MM.1S (cell line): ENCODE data around the gene CCER1.
A peak's percentile ranks its signal among the peaks of the same experiment; 100 is the strongest.

Source experiments
- DNase-seq: peaks from one replicate; pipeline ENCODE4 v3.0.0-alpha.2; 2015
- H2AFZ ChIP-seq: fragments of 300-600 bp; sonication (generic); 2 replicates; pipeline ENCODE4 v1.6.0; 2016; ENCODE audit warnings: antibody characterized with exemption, low read length
- H3F3A ChIP-seq: fragments of 300-600 bp; sonication (generic); 2 replicates; pipeline ENCODE4 v1.6.1; 2016; ENCODE audit warnings: mild to moderate bottlenecking, antibody characterized with exemption, low read length, moderate library complexity, mixed read lengths; ENCODE audit not compliant: insufficient read depth
- H3K27ac ChIP-seq: fragments of 300-600 bp; sonication (generic); 2 replicates; pipeline ENCODE4 v1.5.1; 2016; ENCODE audit warnings: mild to moderate bottlenecking, low read length
- H3K27me3 ChIP-seq: fragments of 300-600 bp; sonication (generic); replicated peaks from 2 replicates; pipeline ENCODE4 v1.6.0; 2016; ENCODE audit warnings: low read length; ENCODE audit not compliant: insufficient read depth
- H3K36me3 ChIP-seq: fragments of 300-600 bp; sonication (generic); replicated peaks from 2 replicates; pipeline ENCODE4 v1.6.1; 2016; ENCODE audit warnings: mild to moderate bottlenecking, low read length, mixed read lengths; ENCODE audit not compliant: insufficient read depth
- H3K4me1 ChIP-seq: fragments of 300-600 bp; sonication (generic); 2 replicates; pipeline ENCODE4 v1.6.1; 2016; ENCODE audit warnings: low read length, mixed read lengths
- H3K4me2 ChIP-seq: fragments of 300-600 bp; sonication (generic); 2 replicates; pipeline ENCODE4 v1.6.0; 2016; ENCODE audit warnings: low read depth, low read length
- H3K4me3 ChIP-seq: fragments of 300-600 bp; sonication (generic); 2 replicates; pipeline ENCODE4 v1.5.1; 2016; ENCODE audit warnings: low read length, mixed read lengths
- H3K79me2 ChIP-seq: fragments of 300-600 bp; sonication (generic); 2 replicates; pipeline ENCODE4 v1.6.1; 2016; ENCODE audit warnings: mixed run types, low read length, mixed read lengths
- H3K9ac ChIP-seq: fragments of 300-600 bp; sonication (generic); 2 replicates; pipeline ENCODE4 v1.6.1; 2016; ENCODE audit warnings: low read length, mixed read lengths
- H3K9me2 ChIP-seq: fragments of 300-600 bp; sonication (generic); replicated peaks from 2 replicates; pipeline ENCODE4 v1.6.1; 2016; ENCODE audit warnings: mild to moderate bottlenecking, low read length, mixed read lengths; ENCODE audit not compliant: insufficient read depth
- H3K9me3 ChIP-seq: fragments of 300-600 bp; sonication (generic); replicated peaks from 2 replicates; pipeline ENCODE4 v1.6.1; 2016; ENCODE audit warnings: mild to moderate bottlenecking, low read length, mixed read lengths; ENCODE audit not compliant: insufficient read depth
- H4K20me1 ChIP-seq: fragments of 300-600 bp; sonication (generic); 2 replicates; pipeline ENCODE4 v1.6.1; 2016; ENCODE audit warnings: mild to moderate bottlenecking, low read length, moderate library complexity, mixed read lengths; ENCODE audit not compliant: insufficient read depth
- CTCF ChIP-seq: fragments of 300-600 bp; sonication (generic); IDR thresholded peaks from 2 replicates; pipeline ENCODE4 v1.5.1; 2016; ENCODE audit warnings: antibody characterized with exemption, low read length, mixed read lengths
- EZH2 ChIP-seq: fragments of 300-600 bp; sonication (generic); optimal IDR thresholded peaks from 2 replicates; pipeline ENCODE3; 2017; ENCODE audit warnings: low read depth, mild to moderate bottlenecking, antibody characterized with exemption, low read length, mixed read lengths
- EZH2phosphoT487 ChIP-seq: fragments of 300-600 bp; sonication (generic); IDR thresholded peaks from 2 replicates; pipeline ENCODE4 v1.6.1; 2018; ENCODE audit warnings: antibody characterized with exemption, low read length

CCER1 gene

GRCh38 chr12:90915353-90915752 lies 39.6 kb downstream of the CCER1 start:
- no peaks in the 10 kb centered on the region for H3K9me3 ChIP-seq
- no peaks in the 10 kb centered on the region for H3K79me2 ChIP-seq
- no peak overlapping the region for H3K4me3 ChIP-seq
- H3K4me2 ChIP-seq = no peak overlapping the region
- no peaks in the 10 kb centered on the region for H3K9me2 ChIP-seq
- H2AFZ ChIP-seq = no peak overlapping the region
- H4K20me1 ChIP-seq = no peaks in the 10 kb centered on the region
- no peaks in the 10 kb centered on the region for H3F3A ChIP-seq
- no peaks in the 10 kb centered on the region for H3K27me3 ChIP-seq
- no peak overlapping the region for H3K27ac ChIP-seq
- H3K4me1 ChIP-seq = no peaks in the 10 kb centered on the region
- no peak for TF ChIP-seq CTCF
- TF ChIP-seq EZH2 = no peak
- no peak for TF ChIP-seq EZH2phosphoT487
- no peak for DNase-seq
- H3K36me3 ChIP-seq = no peaks in the 10 kb centered on the region
- no peak overlapping the region for H3K9ac ChIP-seq

- no peaks in the 10 kb centered on the region for H3K36me3 ChIP-seq
- no peak overlapping the region for H3K4me2 ChIP-seq
- no peak for TF ChIP-seq CTCF
- no peak for TF ChIP-seq EZH2
- no peak for TF ChIP-seq EZH2phosphoT487
- no peaks in the 10 kb centered on the region for H3K9me3 ChIP-seq
- H3K9ac ChIP-seq = no peak overlapping the region
- no peak for DNase-seq
- no peaks in the 10 kb centered on the region for H3F3A ChIP-seq
- H3K27me3 ChIP-seq = no peaks in the 10 kb centered on the region
- H3K4me1 ChIP-seq = no peaks in the 10 kb centered on the region
- H3K9me2 ChIP-seq = no peaks in the 10 kb centered on the region
- H4K20me1 ChIP-seq = no peaks in the 10 kb centered on the region
- no peaks in the 10 kb centered on the region for H3K79me2 ChIP-seq
- H3K4me3 ChIP-seq = no peak overlapping the region
- no peak overlapping the region for H2AFZ ChIP-seq
- no peak overlapping the region for H3K27ac ChIP-seq
Measured at GRCh38 chr12:90910958-90911357, 44.0 kb downstream of the CCER1 start.

GRCh38 chr12:90909069-90909770 lies 45.8 kb downstream of the CCER1 start:
- H3K4me2 ChIP-seq = no peak overlapping the region
- no peaks in the 10 kb centered on the region for H3F3A ChIP-seq
- no peaks in the 10 kb centered on the region for H3K36me3 ChIP-seq
- H3K9me2 ChIP-seq = no peaks in the 10 kb centered on the region
- no peak overlapping the region for H3K4me3 ChIP-seq
- H3K9me3 ChIP-seq = no peaks in the 10 kb centered on the region
- no peaks in the 10 kb centered on the region for H4K20me1 ChIP-seq
- no peaks in the 10 kb centered on the region for H3K79me2 ChIP-seq
- DNase-seq = peak; percentile 26
- H3K9ac ChIP-seq = no peak overlapping the region
- H3K4me1 ChIP-seq = no peaks in the 10 kb centered on the region
- peak; percentile 67 for TF ChIP-seq CTCF
- TF ChIP-seq EZH2 = no peak
- no peak overlapping the region for H2AFZ ChIP-seq
- H3K27ac ChIP-seq = no peak overlapping the region
- no peaks in the 10 kb centered on the region for H3K27me3 ChIP-seq
